A549 (cell line): ENCODE measurements around the gene SPTB. TPM values are rescaled to one million over a fixed set of nuclear protein-coding genes. Genes with fewer than 3 reads are reported as not detected.

Source experiments
- ATAC-seq, 2 experiments: fragments of 200-7000 bp in 1 of 2; fragments of >200 bp in 1 of 2; cut with Nextera tagmentation in 1 of 2; cut with Tn5 transposase in 1 of 2; 3 replicates each; pipeline versions ENCODE4 v1.8.0 to v1.9.1; 2018 to 2020; ENCODE audit warnings: mild to moderate bottlenecking in 1 of 2, moderate library complexity in 1 of 2
- CTCF ChIA-PET: fragments of 300-600 bp; sonication (Branson Sonifier 250); formaldehyde crosslinking; extraction: SDS; loops from one replicate; lab custom pipeline; 2021; ENCODE audit warnings: antibody characterized with exemption, inconsistent platforms; lab: Yijun Ruan, JAX
- POLR2A ChIA-PET: fragments of 350-600 bp; formaldehyde crosslinking; extraction: SDS; loops from one replicate; lab custom pipeline; 2021; ENCODE audit warnings: antibody characterized with exemption, inconsistent platforms; lab: Yijun Ruan, JAX
- DNase-seq, 2 experiments: peaks; one replicate each; pipeline versions ENCODE4 v3.0.0 to v3.0.0-alpha.2; 2011 to 2016; ENCODE audit warnings: low read depth in 1 of 2, low spot score in 1 of 2
- FAIRE-seq: peaks from 2 replicates; lab custom pipeline; 2011; peaks lifted over from hg19 to GRCh38; lab: Jason Lieb, UNC
- H3K27ac ChIP-seq, 2 experiments: fragments of >200 bp; sonication (Bioruptor Twin); formaldehyde crosslinking; 3 replicates each; pipeline ENCODE4 v1.5.1; 2016 to 2017
- H3K4me1 ChIP-seq: fragments of >200 bp; sonication (Bioruptor Twin); formaldehyde crosslinking; 3 replicates; pipeline ENCODE4 v1.6.1; 2016
- H3K4me2 ChIP-seq: fragments of >200 bp; sonication (Bioruptor Twin); formaldehyde crosslinking; 3 replicates; pipeline ENCODE4 v1.6.1; 2016
- H3K4me3 ChIP-seq: fragments of >200 bp; sonication (Bioruptor Twin); formaldehyde crosslinking; 3 replicates; pipeline ENCODE4 v1.5.1; 2016
- H3K9me3 ChIP-seq: fragments of >200 bp; sonication (Bioruptor Twin); formaldehyde crosslinking; 3 replicates; pipeline ENCODE4 v1.6.1; 2016
- BHLHE40 ChIP-seq: IDR thresholded peaks from 2 replicates; pipeline ENCODE4 v1.6.1; 2012; ENCODE audit warnings: low read depth, low read length, inconsistent platforms
- CBX2 ChIP-seq: fragments of 200-600 bp; sonication (generic); IDR thresholded peaks from 2 replicates; pipeline ENCODE4 v1.6.1; 2016; ENCODE audit warnings: low read depth, mild to moderate bottlenecking, borderline replicate concordance
- CTCF ChIP-seq: fragments of >200 bp; sonication (Bioruptor Twin); formaldehyde crosslinking; IDR thresholded peaks from 3 replicates; pipeline ENCODE4 v1.5.1; 2016
- EHF ChIP-seq: fragments of 250-450 bp; sonication (Bioruptor Pico); IDR thresholded peaks from 2 replicates; pipeline ENCODE4 v1.5.0; 2020; ENCODE audit warnings: mild to moderate bottlenecking
- EP300 ChIP-seq, 2 experiments: fragments of >200 bp; sonication (Bioruptor Twin); formaldehyde crosslinking; IDR thresholded peaks; 2 replicates in 1 of 2; 3 replicates in 1 of 2; pipeline ENCODE4 v1.6.1; 2016 to 2017
- ESRRA ChIP-seq: fragments of 150-350 bp; IDR thresholded peaks from 2 replicates; pipeline ENCODE4 v1.6.1; 2014; ENCODE audit warnings: mild to moderate bottlenecking, low read length, borderline replicate concordance
- FOSB ChIP-seq: fragments of 250-450 bp; sonication (Bioruptor Pico); IDR thresholded peaks from 2 replicates; pipeline ENCODE4 v1.5.0; 2020; ENCODE audit warnings: mild to moderate bottlenecking, moderate library complexity
- HOXA7 ChIP-seq: fragments of 250-450 bp; sonication (Bioruptor Pico); IDR thresholded peaks from 2 replicates; pipeline ENCODE4 v1.5.0; 2020; ENCODE audit warnings: mild to moderate bottlenecking, moderate library complexity
- JUN ChIP-seq, 2 experiments: fragments of >200 bp; sonication (Bioruptor Twin); formaldehyde crosslinking; IDR thresholded peaks; 2 replicates in 1 of 2; 3 replicates in 1 of 2; pipeline ENCODE4 v1.6.1; 2016 to 2017
- JUNB ChIP-seq: fragments of >200 bp; sonication (Bioruptor Twin); formaldehyde crosslinking; IDR thresholded peaks from 2 replicates; pipeline ENCODE4 v1.6.1; 2016
- KDM1A ChIP-seq: fragments of 200-600 bp; sonication (generic); IDR thresholded peaks from 2 replicates; pipeline ENCODE4 v1.6.1; 2016; ENCODE audit warnings: low read depth, mild to moderate bottlenecking
- KDM5A ChIP-seq: fragments of 200-600 bp; sonication (generic); IDR thresholded peaks from 2 replicates; pipeline ENCODE4 v1.6.1; 2016; ENCODE audit warnings: antibody characterized with exemption, mild to moderate bottlenecking
- MAZ ChIP-seq: fragments of 150-350 bp; IDR thresholded peaks from 2 replicates; pipeline ENCODE4 v1.6.1; 2014; ENCODE audit warnings: antibody characterized with exemption, low read depth, low read length, borderline replicate concordance
- RAD21 ChIP-seq, 2 experiments: fragments of >200 bp in 1 of 2; sonication (Bioruptor Twin) in 1 of 2; formaldehyde crosslinking in 1 of 2; IDR thresholded peaks in 1 of 2; conservative IDR thresholded peaks in 1 of 2; 2 replicates in 1 of 2; 3 replicates in 1 of 2; pipeline ENCODE4 v1.6.1; 2012 to 2018; ENCODE audit warnings: inconsistent platforms in 1 of 2
- RARB ChIP-seq: fragments of 250-450 bp; sonication (Bioruptor Pico); IDR thresholded peaks from 2 replicates; pipeline ENCODE4 v1.8.0; 2021; ENCODE audit warnings: mild to moderate bottlenecking, moderate library complexity
- RCOR1 ChIP-seq: fragments of 150-350 bp; IDR thresholded peaks from 2 replicates; pipeline ENCODE4 v1.6.1; 2014; ENCODE audit warnings: antibody characterized with exemption, low read length, low read depth
- RFX5 ChIP-seq: fragments of 450-650 bp; IDR thresholded peaks from 2 replicates; pipeline ENCODE4 v1.7.1; 2014; ENCODE audit warnings: antibody characterized with exemption, mild to moderate bottlenecking, moderate library complexity
- RNF2 ChIP-seq: fragments of 200-600 bp; sonication (generic); IDR thresholded peaks from 2 replicates; pipeline ENCODE4 v1.6.1; 2016; ENCODE audit warnings: low read depth, mild to moderate bottlenecking, antibody characterized with exemption, moderate library complexity, borderline replicate concordance
- SMC3 ChIP-seq: fragments of >200 bp; sonication (Bioruptor Twin); formaldehyde crosslinking; IDR thresholded peaks from 3 replicates; pipeline ENCODE4 v1.6.1; 2018; ENCODE audit warnings: inconsistent platforms
- SREBF2 ChIP-seq: fragments of 450-650 bp; IDR thresholded peaks from 2 replicates; pipeline ENCODE4 v1.6.1; 2014; ENCODE audit warnings: mild to moderate bottlenecking, moderate library complexity
- TP53 ChIP-seq: fragments of 250-450 bp; sonication (Bioruptor Pico); IDR thresholded peaks from 2 replicates; pipeline ENCODE4 v1.5.0; 2021; ENCODE audit warnings: mild to moderate bottlenecking, moderate library complexity
- WGBS: methylation state at CpG from one replicate; pipeline ENCODE4 v1.1.6; 2017; ENCODE audit errors: missing lambda C conversion rate; 5-methylcytosine and 5-hydroxymethylcytosine counted together
- polyA plus RNA-seq, 4 experiments: library from polyadenylated mRNA; depleted of rRNA in 3 of 4; stranded (reverse); fragments of >200 nt; fragmentation: RNase III in 1 of 4; extraction: RNeasy Plus Mini Kit Qiagen cat#74134 plus additional on column Dnase treatment in 1 of 4; gene quantifications; 2 replicates in 3 of 4; 3 replicates in 1 of 4; pipeline ENCODE4 v1.2.3, GENCODE V29; 2011 to 2017

Gene SPTB
- polyA plus RNA-seq, 2 of the 4 experiments (the other 2 are of a cell fraction): 0.27 to 2.1 TPM

- TF ChIP-seq SMC3: no peak
- TF ChIP-seq, all 56 proteins: peak for 0
- no peak for FAIRE-seq
- ChIA-PET POLR2A (no interaction called here), CTCF (interaction anchor here (0.9 to 8.7 kb wide), 3 partner anchors 21 to 137 kb away, joined by 3 to 250 read pairs (median 3); no protein-coding TSS in a partner anchor)
- WGBS: 93% methylated on average over 2 of the region's 2 CpGs
- no peak for ATAC-seq
- no peaks in the 10 kb centered on the region for H3K4me1 ChIP-seq
- H3K4me3 ChIP-seq: no peak overlapping the region
- no peak overlapping the region for H3K4me2 ChIP-seq
- no peaks in the 10 kb centered on the region for H3K9me3 ChIP-seq
- no peak for DNase-seq
- no peak overlapping the region for H3K27ac ChIP-seq
Measured at GRCh38 chr14:64885559-64885958, 5.9 kb upstream of the SPTB start.

- FAIRE-seq: no peak
- peak; percentile 79 to 91 for ATAC-seq
- Histone ChIP-seq H3K4me3 (peak overlapping the region; percentile 85), H3K4me1 (no peaks in the 10 kb centered on the region), H3K27ac (peak overlapping the region; percentile 65 to 82), H3K4me2 (peak overlapping the region; percentile 97), H3K9me3 (no peaks in the 10 kb centered on the region)
- DNase-seq: peak; percentile 40 to 73
- ChIA-PET CTCF (interaction anchor here (0.6 to 7.9 kb wide), 14 partner anchors 11 to 497 kb away, joined by 3 to 86 read pairs (median 4); partner anchors contain the start of gene FNTB), POLR2A (interaction anchor here (0.8 to 0.9 kb wide), 3 partner anchors 34 to 340 kb away, joined by 3 to 6 read pairs (median 3); partner anchors contain the start of gene HSPA2)
- TF ChIP-seq BHLHE40 (no peak), RAD21 (conservative IDR thresholded peaks at IDR 0.05 in 1 of 2, IDR thresholded peaks at IDR 0.05 in 1 of 2) (no peak), EHF (no peak), CTCF (no peak), RNF2 (no peak), KDM1A (no peak), FOSB (CRISPR knock-in tag) (no peak), TP53 (no peak), RARB (CRISPR knock-in tag) (no peak), JUNB (no peak), RFX5 (no peak), MAZ (no peak), CBX2 (no peak), RCOR1 (no peak), HOXA7 (CRISPR knock-in tag) (no peak), SREBF2 (no peak), JUN (IDR thresholded peaks at IDR 0.05) (no peak), EP300 (IDR thresholded peaks at IDR 0.05) (no peak), KDM5A (no peak), ESRRA (no peak)
- WGBS: 22% methylated on average over 30 of the region's 49 CpGs
Measured at GRCh38 chr14:64880221-64881121, 764 bp upstream of the SPTB start.
